ENCODE data around the gene SORD. TPM values are rescaled to one million over a fixed set of nuclear protein-coding genes. Genes with fewer than 3 reads are reported as not detected.
"Not testable (repeated sequence)": the region's sequence is repeated elsewhere in the genome, so short reads cannot be mapped to it uniquely, and the experiment has no call there.

The SORD gene
- polyA plus RNA-seq, 4 donors: 13.4 to 78.2 (median 26.6) TPM

GRCh38 chr15:45079628-45080246 lies 56.7 kb downstream of the SORD start:
- FAIRE-seq; H3K4me1 ChIP-seq (ENCODE audit: control insufficient read depth in 3 of 3, insufficient read depth in 2 of 3, low read depth in 1 of 3, low read length in 2 of 3); H3K27me3 ChIP-seq (ENCODE audit: control insufficient read depth in 3 of 3, insufficient read depth in 3 of 3, low read length in 3 of 3); H3K4me3 ChIP-seq (ENCODE audit: low read depth in 1 of 3, low read length in 3 of 3); H3K36me3 ChIP-seq (ENCODE audit: control insufficient read depth in 3 of 3, insufficient read depth in 2 of 3, low read depth in 1 of 3, low read length in 3 of 3); H3K9me3 ChIP-seq (ENCODE audit: control insufficient read depth in 2 of 2, insufficient read depth in 1 of 2, low read depth in 1 of 2, low read length in 1 of 2); H3K27ac ChIP-seq (ENCODE audit: low read depth in 1 of 3, low read length in 2 of 3): not testable (repeated sequence)
- 69 to 93% (median 84%) methylated on average over 4 to 5 of the region's 5 CpGs for WGBS, 3 donors
- DNase-seq: peak in 1 of 2 donors; percentile 16

- not testable (repeated sequence) for H3K27ac ChIP-seq (ENCODE audit: low read depth in 1 of 3, low read length in 2 of 3); H3K9me3 ChIP-seq (ENCODE audit: control insufficient read depth in 2 of 2, insufficient read depth in 1 of 2, low read depth in 1 of 2, low read length in 1 of 2); H3K27me3 ChIP-seq (ENCODE audit: control insufficient read depth in 3 of 3, insufficient read depth in 3 of 3, low read length in 3 of 3); H3K4me1 ChIP-seq (ENCODE audit: control insufficient read depth in 3 of 3, insufficient read depth in 2 of 3, low read depth in 1 of 3, low read length in 2 of 3); DNase-seq; H3K36me3 ChIP-seq (ENCODE audit: control insufficient read depth in 3 of 3, insufficient read depth in 2 of 3, low read depth in 1 of 3, low read length in 3 of 3); H3K4me3 ChIP-seq (ENCODE audit: low read depth in 1 of 3, low read length in 3 of 3); FAIRE-seq
- 90 to 95% (median 93%) methylated on average over 2 of the region's 3 CpGs for WGBS, 3 donors
Observed at GRCh38 chr15:45080593-45080992, 57.6 kb downstream of the SORD start.

GRCh38 chr15:45082412-45082811 lies 59.4 kb downstream of the SORD start:
- H3K4me3 ChIP-seq (ENCODE audit: low read depth in 1 of 3, low read length in 3 of 3); H3K27ac ChIP-seq (ENCODE audit: low read depth in 1 of 3, low read length in 2 of 3); DNase-seq; H3K27me3 ChIP-seq (ENCODE audit: control insufficient read depth in 3 of 3, insufficient read depth in 3 of 3, low read length in 3 of 3); H3K4me1 ChIP-seq (ENCODE audit: control insufficient read depth in 3 of 3, insufficient read depth in 2 of 3, low read depth in 1 of 3, low read length in 2 of 3); FAIRE-seq; H3K9me3 ChIP-seq (ENCODE audit: control insufficient read depth in 2 of 2, insufficient read depth in 1 of 2, low read depth in 1 of 2, low read length in 1 of 2); H3K36me3 ChIP-seq (ENCODE audit: control insufficient read depth in 3 of 3, insufficient read depth in 2 of 3, low read depth in 1 of 3, low read length in 3 of 3): not testable (repeated sequence)
- 74 to 83% (median 76%) methylated on average over 9 to 10 of the region's 10 CpGs for WGBS, 3 donors

DNA sequence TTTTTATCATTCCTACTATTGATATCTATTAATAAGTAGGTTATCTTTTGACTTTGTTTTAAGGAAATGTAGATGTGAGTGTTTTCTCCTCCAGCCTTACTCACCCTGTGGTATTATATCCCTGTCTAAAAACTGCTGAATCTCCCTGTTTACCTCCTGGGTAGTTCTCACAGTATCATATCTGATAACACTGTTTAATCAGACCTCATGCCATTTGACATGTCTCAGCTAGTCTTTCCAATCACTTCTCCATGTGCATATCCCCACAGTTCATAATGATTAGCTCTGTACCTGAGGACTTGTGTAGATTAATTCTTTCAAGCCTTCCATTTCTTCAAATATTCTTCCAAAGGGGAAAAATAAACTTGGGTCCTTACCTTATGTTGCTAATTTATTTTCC lies 60.2 kb downstream of the SORD start:
- FAIRE-seq (no peak), DNase-seq (no peak)
- Histone ChIP-seq H3K4me1 (ENCODE audit: control insufficient read depth in 3 of 3, insufficient read depth in 2 of 3, low read depth in 1 of 3, low read length in 2 of 3) (no peaks in the 10 kb centered on the region), H3K9me3 (ENCODE audit: control insufficient read depth in 2 of 2, insufficient read depth in 1 of 2, low read depth in 1 of 2, low read length in 1 of 2) (no peaks in the 10 kb centered on the region), H3K36me3 (ENCODE audit: control insufficient read depth in 3 of 3, insufficient read depth in 2 of 3, low read depth in 1 of 3, low read length in 3 of 3) (no peaks in the 10 kb centered on the region), H3K27me3 (ENCODE audit: control insufficient read depth in 3 of 3, insufficient read depth in 3 of 3, low read length in 3 of 3) (peaks cover 0 to 16% (median 0%) of the 10 kb centered on the region in 3 donors), H3K27ac (ENCODE audit: low read depth in 1 of 3, low read length in 2 of 3) (no peak overlapping the region), H3K4me3 (ENCODE audit: low read depth in 1 of 3, low read length in 3 of 3) (no peak overlapping the region)

DNA sequence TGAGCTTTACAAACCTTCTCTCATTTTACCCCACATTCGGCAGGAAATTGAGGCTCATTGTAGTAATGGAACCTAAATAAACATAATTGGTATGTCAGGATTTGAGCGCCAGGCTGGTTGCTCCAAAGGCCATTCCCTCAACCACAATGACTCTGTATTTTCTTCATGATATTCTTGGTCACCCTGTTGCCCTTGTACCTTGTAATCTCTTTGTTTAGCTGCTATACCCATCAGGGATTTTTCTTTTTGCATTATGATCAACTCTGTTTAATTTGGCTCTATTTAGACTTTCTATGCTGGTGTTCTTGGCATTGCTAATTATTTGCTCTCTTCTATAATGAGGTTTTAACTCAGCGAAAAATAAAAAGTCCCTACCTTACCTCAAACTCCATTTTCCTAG lies 61.2 kb downstream of the SORD start:
- no peaks in the 10 kb centered on the region for H3K4me1 ChIP-seq (ENCODE audit: control insufficient read depth in 3 of 3, insufficient read depth in 2 of 3, low read depth in 1 of 3, low read length in 2 of 3)
- H3K27me3 ChIP-seq (ENCODE audit: control insufficient read depth in 3 of 3, insufficient read depth in 3 of 3, low read length in 3 of 3): peaks cover 0 to 16% (median 0%) of the 10 kb centered on the region in 3 donors
- 79 to 80% (median 79%) methylated on average over 3 of the region's 3 CpGs for WGBS, 3 donors
- FAIRE-seq (no peak), DNase-seq (no peak)
- H3K36me3 ChIP-seq (ENCODE audit: control insufficient read depth in 3 of 3, insufficient read depth in 2 of 3, low read depth in 1 of 3, low read length in 3 of 3): no peaks in the 10 kb centered on the region
- no peak overlapping the region for H3K27ac ChIP-seq (ENCODE audit: low read depth in 1 of 3, low read length in 2 of 3)
- H3K9me3 ChIP-seq (ENCODE audit: control insufficient read depth in 2 of 2, insufficient read depth in 1 of 2, low read depth in 1 of 2, low read length in 1 of 2): no peaks in the 10 kb centered on the region
- H3K4me3 ChIP-seq (ENCODE audit: low read depth in 1 of 3, low read length in 3 of 3): no peak overlapping the region

GRCh38 chr15:45087513-45087912 lies 64.5 kb downstream of the SORD start:
- Histone ChIP-seq H3K9me3 (ENCODE audit: control insufficient read depth in 2 of 2, insufficient read depth in 1 of 2, low read depth in 1 of 2, low read length in 1 of 2) (no peaks in the 10 kb centered on the region), H3K27ac (ENCODE audit: low read depth in 1 of 3, low read length in 2 of 3) (no peak overlapping the region), H3K27me3 (ENCODE audit: control insufficient read depth in 3 of 3, insufficient read depth in 3 of 3, low read length in 3 of 3) (peaks cover 0 to 24% (median 0%) of the 10 kb centered on the region in 3 donors), H3K4me1 (ENCODE audit: control insufficient read depth in 3 of 3, insufficient read depth in 2 of 3, low read depth in 1 of 3, low read length in 2 of 3) (no peaks in the 10 kb centered on the region), H3K4me3 (ENCODE audit: low read depth in 1 of 3, low read length in 3 of 3) (no peak overlapping the region), H3K36me3 (ENCODE audit: control insufficient read depth in 3 of 3, insufficient read depth in 2 of 3, low read depth in 1 of 3, low read length in 3 of 3) (no peaks in the 10 kb centered on the region)
- no peak for FAIRE-seq
- 59 to 84% (median 67%) methylated on average over 1 of the region's 1 CpG for WGBS, 3 donors
- no peak for DNase-seq

DNA sequence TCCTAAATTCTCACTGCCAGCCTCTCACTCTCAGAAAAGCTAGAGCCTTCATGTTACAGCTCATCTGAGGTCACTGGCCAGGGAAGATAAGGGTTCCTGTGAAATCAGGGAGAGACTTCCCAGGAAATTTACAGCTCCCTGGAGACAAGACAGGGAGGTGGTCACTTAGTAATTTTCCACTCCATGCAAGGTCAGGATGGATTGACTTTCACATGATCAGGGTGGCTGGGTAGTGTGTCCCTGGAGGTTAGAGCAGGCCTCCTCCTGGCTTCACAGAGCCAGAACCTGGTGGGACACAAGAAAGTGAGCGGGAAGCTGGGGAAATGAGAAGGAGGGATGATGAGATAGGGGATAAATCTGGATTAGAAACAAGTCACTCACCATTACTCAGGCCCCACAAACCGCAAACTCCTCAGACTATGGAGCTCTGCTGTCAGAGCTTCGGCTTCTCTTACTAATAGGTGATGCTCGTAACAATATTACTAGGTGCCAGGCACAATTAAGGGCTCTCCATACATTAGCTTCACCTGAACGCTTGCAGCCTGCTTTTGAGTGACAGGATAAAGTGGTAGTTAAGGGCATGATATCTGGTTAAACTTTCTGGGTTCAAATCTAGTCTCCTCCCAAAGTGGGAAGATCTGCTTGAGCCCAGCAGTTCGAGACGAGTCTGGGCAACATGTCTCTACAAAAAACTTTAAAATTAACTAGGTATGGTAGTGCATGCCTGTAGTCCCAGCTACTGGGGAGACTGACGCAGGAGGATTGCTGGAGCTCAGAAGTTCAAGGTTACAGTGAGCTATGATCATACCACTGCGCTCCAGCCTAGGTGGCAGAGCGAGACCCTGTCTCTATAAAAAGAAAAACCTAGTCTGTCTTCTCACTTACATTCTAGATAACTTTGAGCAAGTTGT lies 66.1 kb downstream of the SORD start:
- no peak for DNase-seq
- no peak overlapping the region for H3K4me3 ChIP-seq (ENCODE audit: low read depth in 1 of 3, low read length in 3 of 3)
- peaks cover 0 to 26% (median 0%) of the 10 kb centered on the region in 3 donors for H3K27me3 ChIP-seq (ENCODE audit: control insufficient read depth in 3 of 3, insufficient read depth in 3 of 3, low read length in 3 of 3)
- no peak overlapping the region for H3K27ac ChIP-seq (ENCODE audit: low read depth in 1 of 3, low read length in 2 of 3)
- H3K36me3 ChIP-seq (ENCODE audit: control insufficient read depth in 3 of 3, insufficient read depth in 2 of 3, low read depth in 1 of 3, low read length in 3 of 3): no peaks in the 10 kb centered on the region
- no peak for FAIRE-seq
- no peaks in the 10 kb centered on the region for H3K4me1 ChIP-seq (ENCODE audit: control insufficient read depth in 3 of 3, insufficient read depth in 2 of 3, low read depth in 1 of 3, low read length in 2 of 3)
- no peaks in the 10 kb centered on the region for H3K9me3 ChIP-seq (ENCODE audit: control insufficient read depth in 2 of 2, insufficient read depth in 1 of 2, low read depth in 1 of 2, low read length in 1 of 2)
- 87 to 89% (median 87%) methylated on average over 10 of the region's 10 CpGs for WGBS, 3 donors

- Histone ChIP-seq H3K4me1 (ENCODE audit: control insufficient read depth in 3 of 3, insufficient read depth in 2 of 3, low read depth in 1 of 3, low read length in 2 of 3) (no peaks in the 10 kb centered on the region), H3K4me3 (ENCODE audit: low read depth in 1 of 3, low read length in 3 of 3) (no peak overlapping the region), H3K27me3 (ENCODE audit: control insufficient read depth in 3 of 3, insufficient read depth in 3 of 3, low read length in 3 of 3) (peaks cover 0 to 25% (median 0%) of the 10 kb centered on the region in 3 donors), H3K27ac (ENCODE audit: low read depth in 1 of 3, low read length in 2 of 3) (no peak overlapping the region), H3K36me3 (ENCODE audit: control insufficient read depth in 3 of 3, insufficient read depth in 2 of 3, low read depth in 1 of 3, low read length in 3 of 3) (no peaks in the 10 kb centered on the region), H3K9me3 (ENCODE audit: control insufficient read depth in 2 of 2, insufficient read depth in 1 of 2, low read depth in 1 of 2, low read length in 1 of 2) (no peaks in the 10 kb centered on the region)
- DNase-seq (no peak), FAIRE-seq (no peak)
- WGBS, 3 donors: 52 to 55% (median 53%) methylated on average over 3 of the region's 3 CpGs
Observed at GRCh38 chr15:45089712-45090373, 66.8 kb downstream of the SORD start.

Measured in small intestine (tissue), 7 donors.